Tibial nerve (tissue), 4 donors: ENCODE measurements around the gene TTC23. TPM values are rescaled to one million over a fixed set of nuclear protein-coding genes. Genes with fewer than 3 reads are reported as not detected.

Experiments used
- DNase-seq, 2 donors: peaks; one replicate each; pipeline ENCODE4 v3.0.0-alpha.2; 2019; ENCODE audit warnings: low spot score in 2 of 2
- H3K27ac ChIP-seq, 4 donors: fragments of 200-600 bp; sonication (generic) in 3 of 4; one replicate each; pipeline ENCODE4 v1.5.1; 2017 to 2019; ENCODE audit warnings: mild to moderate bottlenecking in 1 of 4
- H3K27me3 ChIP-seq, 2 donors: fragments of 200-600 bp; sonication (generic) in 1 of 2; one replicate each; pipeline versions ENCODE4 v1.5.1 to v1.6.0; 2017 to 2019
- H3K36me3 ChIP-seq, 3 donors: fragments of 200-600 bp; sonication (generic); one replicate each; pipeline ENCODE4 v1.5.1; 2018 to 2019
- H3K4me1 ChIP-seq, 4 donors: fragments of 200-600 bp; sonication (generic) in 3 of 4; one replicate each; pipeline ENCODE4 v1.5.1; 2017 to 2019
- H3K4me3 ChIP-seq, 4 donors: fragments of 200-600 bp; sonication (generic) in 3 of 4; one replicate each; pipeline ENCODE4 v1.5.1; 2017 to 2019; ENCODE audit warnings: mild to moderate bottlenecking in 1 of 4, moderate library complexity in 1 of 4
- H3K9me3 ChIP-seq, 4 donors: fragments of 200-600 bp; sonication (generic) in 3 of 4; one replicate each; pipeline ENCODE4 v1.5.1; 2017 to 2019
- CTCF ChIP-seq, 5 experiments: fragments of 200-600 bp in 3 of 5; fragments of 450-650 bp in 2 of 5; sonication (generic) in 3 of 5; IDR thresholded peaks; one replicate each; pipeline ENCODE4 v1.5.1; 2016 to 2019; ENCODE audit warnings: antibody characterized with exemption in 5 of 5, mild to moderate bottlenecking in 3 of 5, moderate library complexity in 2 of 5
- EP300 ChIP-seq, 2 donors: sonication (generic); formaldehyde crosslinking; IDR thresholded peaks; one replicate each; pipeline ENCODE4 v1.6.1; 2017; ENCODE audit warnings: antibody characterized with exemption in 2 of 2, mild to moderate bottlenecking in 1 of 2
- POLR2A ChIP-seq, 2 donors: fragments of 450-650 bp; IDR thresholded peaks; one replicate each; pipeline ENCODE4 v1.6.1; 2017; ENCODE audit warnings: antibody characterized with exemption in 2 of 2, mild to moderate bottlenecking in 2 of 2, moderate library complexity in 2 of 2
- WGBS, 2 donors: methylation state at CpG; one replicate each; pipeline ENCODE4 v1.1.5; 2018; 5-methylcytosine and 5-hydroxymethylcytosine counted together
- total RNA-seq, 4 donors: library from RNA; depleted of rRNA; stranded (reverse); fragments of >200 nt; gene quantifications; one replicate each; pipeline ENCODE4 v1.1.0, GENCODE V29; 2016

The TTC23 gene
- total RNA-seq, 4 donors from 2014 or later = 19.3 to 59.2 (median 25.7) TPM

- no peak for TF ChIP-seq POLR2A (IDR thresholded peaks at IDR 0.05)
- no peak for TF ChIP-seq EP300 (IDR thresholded peaks at IDR 0.05)
- TF ChIP-seq CTCF (IDR thresholded peaks at IDR 0.05) = no peak
- H3K27ac ChIP-seq = no peak overlapping the region
- no peak overlapping the region for H3K4me3 ChIP-seq
- no peak for DNase-seq
- 68 to 92% methylated on average over 2 of the region's 2 CpGs for WGBS, 2 donors
- peaks cover 0 to 39% (median 3%) of the 10 kb centered on the region in 4 donors for H3K4me1 ChIP-seq
- no peaks in the 10 kb centered on the region for H3K36me3 ChIP-seq
- peaks cover 0 to 7% of the 10 kb centered on the region in 2 donors for H3K27me3 ChIP-seq
- H3K9me3 ChIP-seq = no peaks in the 10 kb centered on the region
Observed at GRCh38 chr15:99103279-99103678, 146.1 kb downstream of the TTC23 start.

DNA sequence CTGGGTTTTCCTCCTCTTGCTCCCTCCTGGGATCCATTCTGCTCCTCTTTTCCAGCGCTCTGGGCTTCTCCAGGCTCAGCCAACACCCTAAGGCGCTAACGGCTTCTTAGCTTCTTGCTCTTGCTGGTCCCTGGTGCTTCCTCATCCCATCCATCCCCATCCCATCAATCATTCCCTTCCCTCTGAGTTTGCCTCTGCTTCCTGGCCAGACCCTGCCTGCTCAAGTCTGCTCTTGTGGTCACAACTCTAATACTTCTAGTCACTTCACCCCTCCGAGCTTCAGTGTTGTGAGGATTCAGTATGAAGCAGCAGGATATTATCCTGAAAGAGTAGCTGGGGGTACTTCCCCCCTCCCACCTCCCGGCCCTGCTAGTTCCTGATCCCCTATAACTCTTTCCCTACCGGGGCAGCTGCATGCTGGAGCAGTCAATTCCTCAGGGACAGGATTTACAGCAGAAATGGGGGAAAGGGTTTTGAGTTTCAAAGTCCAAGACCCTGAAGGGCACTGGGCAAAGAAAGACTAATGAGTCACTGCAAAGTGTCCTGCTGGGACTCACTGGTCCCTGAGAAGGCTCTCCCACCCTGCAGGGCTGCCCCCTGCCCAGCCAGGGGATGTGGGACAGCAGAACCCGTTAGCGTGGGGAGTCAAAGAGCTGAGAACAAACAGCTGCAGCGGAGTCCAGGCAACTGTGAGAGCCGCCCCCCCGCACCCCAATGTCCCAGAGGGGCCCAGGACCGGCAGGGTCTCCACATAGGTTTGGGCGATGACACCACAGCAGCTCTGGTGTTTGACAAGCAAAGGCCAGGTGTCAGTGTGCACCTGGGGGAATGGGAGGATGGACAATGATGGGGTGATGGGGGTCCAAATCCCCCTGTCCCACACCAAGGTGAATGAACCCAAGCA, 146.8 kb downstream of the TTC23 start:
- H3K36me3 ChIP-seq = no peaks in the 10 kb centered on the region
- H3K4me1 ChIP-seq = peaks cover 0 to 34% (median 3%) of the 10 kb centered on the region in 4 donors
- TF ChIP-seq EP300 (IDR thresholded peaks at IDR 0.05) (no peak), POLR2A (IDR thresholded peaks at IDR 0.05) (no peak), CTCF (IDR thresholded peaks at IDR 0.05) (no peak)
- no peaks in the 10 kb centered on the region for H3K9me3 ChIP-seq
- DNase-seq = no peak
- peaks cover 0 to 7% of the 10 kb centered on the region in 2 donors for H3K27me3 ChIP-seq
- 70 to 73% methylated on average over 13 of the region's 13 CpGs for WGBS, 2 donors
- H3K27ac ChIP-seq = no peak overlapping the region
- H3K4me3 ChIP-seq = no peak overlapping the region

GRCh38 chr15:99101501-99101900, 147.9 kb downstream of the TTC23 start:
- 85 to 89% methylated on average over 7 of the region's 7 CpGs for WGBS, 2 donors
- no peak for TF ChIP-seq CTCF (IDR thresholded peaks at IDR 0.05)
- TF ChIP-seq EP300 (IDR thresholded peaks at IDR 0.05) = no peak
- no peak for TF ChIP-seq POLR2A (IDR thresholded peaks at IDR 0.05)
- no peaks in the 10 kb centered on the region for H3K9me3 ChIP-seq
- peaks cover 0 to 23% (median 0%) of the 10 kb centered on the region in 4 donors for H3K4me1 ChIP-seq
- H3K36me3 ChIP-seq = no peaks in the 10 kb centered on the region
- H3K27ac ChIP-seq = no peak overlapping the region
- no peak for DNase-seq
- peaks cover 0 to 7% of the 10 kb centered on the region in 2 donors for H3K27me3 ChIP-seq
- H3K4me3 ChIP-seq = no peak overlapping the region

GRCh38 chr15:99100245-99101173, 148.9 kb downstream of the TTC23 start:
- WGBS, 2 donors = 3 to 4% methylated on average over 44 to 45 of the region's 50 CpGs
- DNase-seq = peak; percentile 66 to 71
- Histone ChIP-seq H3K36me3 (no peaks in the 10 kb centered on the region), H3K4me3 (peak overlapping the region; percentile 20 to 50 (median 38)), H3K27me3 (peaks cover 0 to 7% of the 10 kb centered on the region in 2 donors), H3K9me3 (no peaks in the 10 kb centered on the region), H3K4me1 (peaks cover 0 to 13% (median 0%) of the 10 kb centered on the region in 4 donors), H3K27ac (peak overlapping the region in 1 of 4 donors; percentile 58)
- TF ChIP-seq EP300 (IDR thresholded peaks at IDR 0.05) (peak in 1 of 2 donors; percentile 35), POLR2A (IDR thresholded peaks at IDR 0.05) (no peak), CTCF (IDR thresholded peaks at IDR 0.05) (peak; percentile 52 to 90 (median 80))
